ENCODE results near the gene CPAMD8.

DNA sequence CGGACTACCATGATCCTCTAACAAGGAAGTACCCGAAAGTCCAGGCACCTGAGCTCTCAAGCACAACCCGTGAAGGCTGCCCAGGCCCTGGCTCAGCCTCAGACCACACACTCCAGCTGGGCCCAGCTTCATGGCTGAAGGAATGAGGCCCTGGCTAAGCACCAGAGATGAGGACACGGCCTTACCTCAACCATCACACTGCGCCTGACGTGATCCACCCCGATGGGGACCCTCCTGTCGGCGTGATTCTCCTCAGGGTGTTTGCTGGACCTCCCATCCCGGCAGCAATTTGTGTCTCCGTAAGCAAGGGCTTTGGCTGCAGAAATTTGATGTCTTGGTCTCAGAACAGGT, 81.3 kb downstream of the CPAMD8 start:
- TF ChIP-seq POLR2A (IDR thresholded peaks at IDR 0.05) (no peak), EP300 (IDR thresholded peaks at IDR 0.05) (no peak)

Measured in ovary (tissue), 1 donor.